Endothelial cell of umbilical vein (primary cell): Measurements from ENCODE around the gene GSN. TPM values are rescaled to one million over a fixed set of nuclear protein-coding genes. Genes with fewer than 3 reads are reported as not detected.

Experiments used
- BruUV-seq: library from RNA; stranded (reverse); fragments of 400-500 nt; replicated peaks from 2 replicates; lab custom pipeline; 2021; lab: Mats Ljungman, UMichigan
- CTCF ChIA-PET: fragments of 300-600, 350-600 bp; sonication (Branson Sonifier 250); formaldehyde crosslinking; loops from one replicate; lab custom pipeline; 2021; ENCODE audit warnings: antibody characterized with exemption, inconsistent platforms; lab: Charles Lee
- POLR2A ChIA-PET: fragments of 300-600, 350-600 bp; sonication (Branson Sonifier 250); formaldehyde crosslinking; loops from one replicate; lab custom pipeline; 2021; ENCODE audit warnings: antibody characterized with exemption, inconsistent platforms; lab: Charles Lee
- DNase-seq: peaks from one replicate; pipeline ENCODE4 v3.0.0-alpha.2; 2011; ENCODE audit warnings: low read depth, low spot score
- FAIRE-seq: peaks from 2 replicates; lab custom pipeline; 2011; peaks lifted over from hg19 to GRCh38; lab: Jason Lieb, UNC
- H2AFZ ChIP-seq: 2 replicates; pipeline ENCODE4 v1.6.0; 2012; ENCODE audit warnings: low read depth, low read length, control low read depth, inconsistent platforms
- H3K27ac ChIP-seq: 2 replicates; pipeline ENCODE4 v1.5.1; 2011; ENCODE audit warnings: low read depth, mild to moderate bottlenecking, control low read depth, low read length, moderate library complexity; ENCODE audit not compliant: insufficient read depth
- H3K27me3 ChIP-seq, 2 experiments: 2 replicates each; pipeline versions ENCODE4 v1.6.0 to v1.6.1; 2011; ENCODE audit warnings: low read length in 2 of 2, mixed read lengths in 1 of 2; ENCODE audit not compliant: control insufficient read depth in 2 of 2, insufficient read depth in 2 of 2
- H3K36me3 ChIP-seq, 2 experiments: 2 replicates in 1 of 2; 3 replicates in 1 of 2; pipeline ENCODE4 v1.5.1; 2011; ENCODE audit warnings: low read length in 2 of 2, mild to moderate bottlenecking in 1 of 2, moderate library complexity in 1 of 2; ENCODE audit not compliant: control insufficient read depth in 2 of 2, insufficient read depth in 2 of 2; ENCODE audit errors: extremely low read depth in 1 of 2
- H3K4me1 ChIP-seq: 3 replicates; pipeline ENCODE4 v1.5.1; 2011; ENCODE audit warnings: mild to moderate bottlenecking, low read length; ENCODE audit not compliant: control insufficient read depth, insufficient read depth; ENCODE audit errors: extremely low read depth
- H3K4me2 ChIP-seq: 2 replicates; pipeline ENCODE4 v1.6.1; 2011; ENCODE audit warnings: low read length, control low read depth, mixed read lengths; ENCODE audit not compliant: insufficient read depth
- H3K4me3 ChIP-seq, 3 experiments: fragments of 200-600 bp in 1 of 3; sonication (generic), shearing (Covaris generic) in 1 of 3; replicated peaks in 1 of 3; 2 replicates each; pipeline ENCODE4 v1.5.1; 2011 to 2016; ENCODE audit warnings: control low read depth in 3 of 3, low read length in 3 of 3, mild to moderate bottlenecking in 2 of 3, inconsistent platforms in 1 of 3, low read depth in 1 of 3, moderate library complexity in 1 of 3; ENCODE audit not compliant: insufficient read depth in 1 of 3
- H3K79me2 ChIP-seq: 2 replicates; pipeline ENCODE4 v1.6.0; 2012; ENCODE audit warnings: low read length, inconsistent platforms; ENCODE audit not compliant: control insufficient read depth, insufficient read depth
- H3K9ac ChIP-seq: replicated peaks from 2 replicates; pipeline ENCODE3; 2011; ENCODE audit warnings: low read length, control low read depth; ENCODE audit not compliant: insufficient read depth; ENCODE audit errors: extremely low read depth
- H3K9me1 ChIP-seq: replicated peaks from 3 replicates; pipeline ENCODE4 v1.6.0; 2011; ENCODE audit warnings: mild to moderate bottlenecking, low read length; ENCODE audit not compliant: control insufficient read depth, insufficient read depth; ENCODE audit errors: extremely low read depth
- H3K9me3 ChIP-seq: replicated peaks from 2 replicates; pipeline ENCODE4 v1.5.1; 2012; ENCODE audit warnings: low read length, inconsistent platforms; ENCODE audit not compliant: control insufficient read depth, insufficient read depth
- H4K20me1 ChIP-seq: replicated peaks from 2 replicates; pipeline ENCODE3; 2011; ENCODE audit warnings: mild to moderate bottlenecking, low read length; ENCODE audit not compliant: control insufficient read depth, insufficient read depth; ENCODE audit errors: extremely low read depth
- CTCF ChIP-seq, 2 donors: IDR thresholded peaks; 1 replicate in 1 of 2; 2 replicates in 1 of 2; pipeline ENCODE4 v1.5.1; 2011; ENCODE audit warnings: low read length in 2 of 2, mild to moderate bottlenecking in 2 of 2, moderate library complexity in 2 of 2, control low read depth in 1 of 2, inconsistent platforms in 1 of 2, low read depth in 1 of 2; ENCODE audit not compliant: insufficient read depth in 1 of 2; ENCODE audit errors: extremely low read depth in 1 of 2
- EZH2 ChIP-seq: IDR thresholded peaks from 2 replicates; pipeline ENCODE4 v1.6.1; 2012; ENCODE audit warnings: borderline replicate concordance, low read depth, mild to moderate bottlenecking, moderate library complexity, low read length, inconsistent platforms; ENCODE audit not compliant: severe bottlenecking
- FOS ChIP-seq: IDR thresholded peaks from 2 replicates; pipeline ENCODE4 v1.6.1; 2011; ENCODE audit warnings: mild to moderate bottlenecking, low read length, moderate library complexity, borderline replicate concordance; ENCODE audit not compliant: insufficient read depth
- GATA2 ChIP-seq: IDR thresholded peaks from 2 replicates; pipeline ENCODE4 v1.7.0; 2011; ENCODE audit warnings: low read depth, mild to moderate bottlenecking, moderate library complexity, mixed read lengths, low read length; ENCODE audit not compliant: insufficient read length, insufficient read depth
- JUN ChIP-seq: IDR thresholded peaks from 2 replicates; pipeline ENCODE4 v1.6.1; 2011; ENCODE audit warnings: borderline replicate concordance, low read depth; ENCODE audit not compliant: insufficient read length, insufficient read depth
- MAX ChIP-seq: IDR thresholded peaks from 2 replicates; pipeline ENCODE4 v1.6.1; 2011; ENCODE audit not compliant: insufficient read depth, insufficient read length
- MYC ChIP-seq: IDR thresholded peaks from one replicate; pipeline ENCODE4 v1.6.1; 2011; ENCODE audit warnings: mild to moderate bottlenecking, low read depth, low read length
- POLR2A ChIP-seq: IDR thresholded peaks from 2 replicates; pipeline ENCODE4 v1.6.1; 2012; ENCODE audit warnings: low read depth, mild to moderate bottlenecking, control low read depth, low read length
- POLR2AphosphoS5 ChIP-seq: IDR thresholded peaks from 2 replicates; pipeline ENCODE4 v1.6.1; 2012; ENCODE audit warnings: low read depth, mild to moderate bottlenecking, control low read depth, low read length, moderate library complexity; ENCODE audit not compliant: insufficient read depth
- dilution Hi-C: fragments of 300-500 bp; cut with MboI; formaldehyde crosslinking; loops from one replicate; pipeline ENCODE4 v1.15.0; 2019; ENCODE audit warnings: low sequenced_read_pairs; ENCODE audit not compliant: extremely low pct_ligation_motif_present
- intact Hi-C: fragments of 100-400 bp; cut with micrococcal nuclease; formaldehyde crosslinking; loops from one replicate; pipeline ENCODE4 v1.10.0; 2022
- polyA plus RNA-seq, 4 experiments: library from polyadenylated mRNA; depleted of rRNA in 3 of 4; stranded (reverse) in 3 of 4; unstranded in 1 of 4; fragments of >200 nt; gene quantifications; 2 replicates each; pipeline versions ENCODE4 v1.2.1 to v1.2.3, GENCODE V29; 2011 to 2012; ENCODE audit warnings: missing spikeins in 1 of 4
- total RNA-seq: library from RNA; stranded (reverse); gene quantifications from 2 replicates; pipeline ENCODE4 v1.2.3, GENCODE V29; 2021

The GSN gene
- total and polyA plus RNA-seq, 2 donors (not counting 3 experiments of a cell fraction or from before 2014, with no cell fraction given): 130 to 232 TPM

DNA sequence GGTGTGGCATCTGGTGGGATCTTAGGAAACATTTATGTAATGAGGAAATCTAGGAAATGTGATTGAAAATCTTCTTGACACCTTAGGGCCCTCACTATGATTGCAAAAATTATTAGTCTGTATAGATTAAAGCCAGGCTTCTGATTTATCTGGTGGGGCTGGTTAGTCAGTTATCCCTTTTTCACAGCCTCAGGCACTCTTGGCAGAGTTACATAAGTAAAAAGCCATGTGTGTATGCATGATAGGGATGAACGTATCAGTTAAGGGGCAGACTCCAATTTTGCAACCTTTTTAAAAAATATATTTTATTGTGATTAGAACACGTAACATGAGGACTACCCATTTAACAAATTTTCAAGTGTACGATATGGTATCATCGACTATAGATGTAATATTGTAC is 35.7 kb upstream of the GSN start:
- Histone ChIP-seq H4K20me1 (no peaks in the 10 kb centered on the region), H3K9me3 (no peaks in the 10 kb centered on the region), H3K4me2 (no peak overlapping the region), H3K4me1 (peaks cover 6% of the 10 kb centered on the region), H3K9ac (no peak overlapping the region), H3K27ac (no peak overlapping the region), H2AFZ (no peak overlapping the region), H3K4me3 (no peak overlapping the region), H3K36me3 (no peaks in the 10 kb centered on the region), H3K79me2 (no peaks in the 10 kb centered on the region), H3K9me1 (no peaks in the 10 kb centered on the region), H3K27me3 (no peaks in the 10 kb centered on the region)
- dilution Hi-C loops (no loop called here), intact Hi-C loops (no loop called here)
- FAIRE-seq: no peak
- no peak for TF ChIP-seq CTCF (IDR thresholded peaks at IDR 0.05; ENCODE audit: extremely low read depth in 1 of 2, insufficient read depth in 1 of 2, low read depth in 1 of 2, low read length in 2 of 2)
- no peak for TF ChIP-seq MYC
- TF ChIP-seq FOS: no peak
- no peak for TF ChIP-seq MAX
- TF ChIP-seq JUN: no peak
- TF ChIP-seq POLR2AphosphoS5: no peak
- TF ChIP-seq POLR2A: no peak
- TF ChIP-seq EZH2: no peak
- no peak for TF ChIP-seq GATA2
- ChIA-PET CTCF (interaction anchor here (1.3 to 2.8 kb wide), 2 partner anchors 21 to 37 kb away, joined by 4 to 10 read pairs; no protein-coding TSS in a partner anchor), POLR2A (no interaction called here)
- no TSS peak for BruUV-seq
- no peak for DNase-seq
